ENCODE measurements around the gene ST6GAL1. TPM values are rescaled to one million over a fixed set of nuclear protein-coding genes. Genes with fewer than 3 reads are reported as not detected.

The ST6GAL1 gene
- total and polyA plus RNA-seq, 2 of the 8 experiments (the other 6 are each of a cell fraction or from before 2014, with no cell fraction given) = 62.8 to 80.9 TPM

DNA sequence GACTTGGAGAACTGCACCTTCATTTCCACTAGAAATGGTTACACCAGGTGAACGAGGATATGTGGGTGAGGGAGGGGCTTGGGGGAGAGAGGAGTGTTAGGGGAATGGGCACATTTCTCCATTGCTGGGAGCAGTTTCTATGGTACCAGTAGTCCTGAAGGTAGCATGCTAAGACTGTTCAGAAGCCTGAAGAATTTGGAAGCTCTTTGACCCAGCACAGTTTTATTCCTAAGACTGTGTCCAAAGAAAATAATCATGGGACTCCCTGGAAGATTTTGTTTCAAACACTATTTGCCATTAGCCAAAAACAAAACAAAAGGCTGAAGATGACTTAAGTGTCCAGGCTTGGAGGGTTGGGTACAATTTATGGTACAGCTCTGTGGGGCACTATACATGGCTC lies 32.1 kb downstream of the ST6GAL1 start (continued):
- no peak for TF ChIP-seq RFX5 (IDR thresholded peaks at IDR 0.05; ENCODE audit: borderline replicate concordance, low read depth, low read length)
- TF ChIP-seq CEBPB (IDR thresholded peaks at IDR 0.05; ENCODE audit: low read depth, low read length) = no peak
- no peak for TF ChIP-seq ZNF274 (IDR thresholded peaks at IDR 0.05; ENCODE audit: borderline replicate concordance, extremely low read depth, low read length)
- TF ChIP-seq CBX8 (IDR thresholded peaks at IDR 0.05; ENCODE audit: borderline replicate concordance, low read depth, low read length) = no peak
- no peak for TF ChIP-seq TAF1 (IDR thresholded peaks at IDR 0.05; ENCODE audit: low read depth, low read length)
- TF ChIP-seq EGR1 (IDR thresholded peaks at IDR 0.05; ENCODE audit: borderline replicate concordance, low read depth, low read length) = no peak
- TF ChIP-seq SRF (IDR thresholded peaks at IDR 0.05; ENCODE audit: low read depth, low read length) = no peak

All from H1 (cell line).